ENCODE measurements around the gene TPSAB1. TPM values are rescaled to one million over a fixed set of nuclear protein-coding genes. Genes with fewer than 3 reads are reported as not detected.

Gene TPSAB1
- total and polyA plus RNA-seq, 2 donors from 2014 or later = 1.6 to 156 TPM

- intact Hi-C loops (cut with DNase I) = no loop called here
- Histone ChIP-seq H3K9ac (ENCODE audit: low read length in 3 of 3) (no peak overlapping the region), H3K4me1 (ENCODE audit: control insufficient read depth in 2 of 3, insufficient read depth in 2 of 3, low read depth in 1 of 3, low read length in 3 of 3) (peaks cover 0 to 4% (median 0%) of the 10 kb centered on the region in 3 donors), H3K27me3 (ENCODE audit: control insufficient read depth, insufficient read depth, low read length) (no peaks in the 10 kb centered on the region), H3K9me3 (ENCODE audit: control insufficient read depth in 2 of 3, insufficient read depth in 1 of 3, low read length in 3 of 3) (no peaks in the 10 kb centered on the region), H3K4me3 (ENCODE audit: low read length in 3 of 3) (no peak overlapping the region), H3K36me3 (ENCODE audit: control insufficient read depth in 2 of 3, insufficient read depth in 3 of 3, low read length in 3 of 3) (no peaks in the 10 kb centered on the region), H3K27ac (ENCODE audit: low read depth in 2 of 2, low read length in 2 of 2) (no peak overlapping the region)
- no peak for TF ChIP-seq CTCF (IDR thresholded peaks at IDR 0.05; ENCODE audit: borderline replicate concordance, extremely low read depth, insufficient read depth)
- no peak for FAIRE-seq
- peak in 1 of 5 donors; percentile 70 for DNase-seq
Observed at GRCh38 chr16:1272453-1273198, 32.1 kb downstream of the TPSAB1 start.

GRCh38 chr16:1273816-1274215 lies 33.3 kb downstream of the TPSAB1 start:
- no peak for TF ChIP-seq CTCF (IDR thresholded peaks at IDR 0.05; ENCODE audit: borderline replicate concordance, extremely low read depth, insufficient read depth)
- Histone ChIP-seq H3K9ac (ENCODE audit: low read length in 3 of 3) (no peak overlapping the region), H3K27me3 (ENCODE audit: control insufficient read depth, insufficient read depth, low read length) (no peaks in the 10 kb centered on the region), H3K4me3 (ENCODE audit: low read length in 3 of 3) (no peak overlapping the region), H3K9me3 (ENCODE audit: control insufficient read depth in 2 of 3, insufficient read depth in 1 of 3, low read length in 3 of 3) (no peaks in the 10 kb centered on the region), H3K27ac (ENCODE audit: low read depth in 2 of 2, low read length in 2 of 2) (no peak overlapping the region), H3K4me1 (ENCODE audit: control insufficient read depth in 2 of 3, insufficient read depth in 2 of 3, low read depth in 1 of 3, low read length in 3 of 3) (peaks cover 0 to 4% (median 0%) of the 10 kb centered on the region in 3 donors), H3K36me3 (ENCODE audit: control insufficient read depth in 2 of 3, insufficient read depth in 3 of 3, low read length in 3 of 3) (no peaks in the 10 kb centered on the region)
- intact Hi-C loops (cut with DNase I) = no loop called here
- DNase-seq (no peak), FAIRE-seq (no peak)

GRCh38 chr16:1274767-1275166 lies 34.3 kb downstream of the TPSAB1 start:
- Histone ChIP-seq H3K27me3 (ENCODE audit: control insufficient read depth, insufficient read depth, low read length) (no peaks in the 10 kb centered on the region), H3K9ac (ENCODE audit: low read length in 3 of 3) (no peak overlapping the region)
- intact Hi-C loops (cut with DNase I) = no loop called here

More at GRCh38 chr16:1274767-1275166, 34.3 kb downstream of the TPSAB1 start:
- Histone ChIP-seq H3K9me3 (ENCODE audit: control insufficient read depth in 2 of 3, insufficient read depth in 1 of 3, low read length in 3 of 3) (no peaks in the 10 kb centered on the region), H3K4me3 (ENCODE audit: low read length in 3 of 3) (no peak overlapping the region), H3K27ac (ENCODE audit: low read depth in 2 of 2, low read length in 2 of 2) (no peak overlapping the region), H3K36me3 (ENCODE audit: control insufficient read depth in 2 of 3, insufficient read depth in 3 of 3, low read length in 3 of 3) (no peaks in the 10 kb centered on the region), H3K4me1 (ENCODE audit: control insufficient read depth in 2 of 3, insufficient read depth in 2 of 3, low read depth in 1 of 3, low read length in 3 of 3) (peaks cover 0 to 4% (median 0%) of the 10 kb centered on the region in 3 donors)
- FAIRE-seq = no peak
- DNase-seq = no peak
- no peak for TF ChIP-seq CTCF (IDR thresholded peaks at IDR 0.05; ENCODE audit: borderline replicate concordance, extremely low read depth, insufficient read depth)

All from kidney (tissue), 14 donors.